ENCODE measurements around the gene FBLN2. TPM values are rescaled to one million over a fixed set of nuclear protein-coding genes. Genes with fewer than 3 reads are reported as not detected.
A peak's percentile ranks its signal among the peaks of the same experiment; 100 is the strongest.

FBLN2 gene
- total RNA-seq, 1 experiment from 2014 or later = 0.39 TPM

DNA sequence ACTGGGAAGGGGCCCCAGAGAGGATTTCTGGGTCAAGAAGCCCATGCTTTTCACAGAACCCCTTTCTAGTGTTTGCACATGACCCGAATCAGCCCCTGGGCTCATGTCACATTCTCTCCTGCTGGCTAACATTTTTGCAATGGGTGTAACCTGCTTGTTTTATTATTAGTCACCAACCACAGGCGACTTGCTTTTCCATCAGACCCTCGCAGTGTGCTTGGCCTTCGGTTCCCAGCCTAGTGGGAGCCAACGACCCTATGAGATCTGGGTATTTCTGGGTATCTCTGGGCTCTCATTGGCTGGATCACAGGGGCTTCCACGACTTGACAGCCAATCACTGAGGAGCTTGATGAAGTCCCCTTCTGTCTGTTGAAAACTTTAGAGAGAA is 11.0 kb upstream of the FBLN2 start:
- peak overlapping the region; percentile 69 for H3K4me2 ChIP-seq (ENCODE audit: low read length)
- H3K36me3 ChIP-seq (ENCODE audit: control insufficient read depth in 1 of 2, insufficient read depth in 2 of 2, low read length in 2 of 2) = no peaks in the 10 kb centered on the region
- H2AFZ ChIP-seq (ENCODE audit: low read depth, low read length, poor library complexity, severe bottlenecking) = peak overlapping the region; percentile 17
- H3K4me3 ChIP-seq (replicated peaks in 1 of 2; ENCODE audit: low read depth in 1 of 2, low read length in 2 of 2) = peak overlapping the region in 1 of 2 experiments; percentile 36; a peak in 2 of 4 replicates
- ChIA-PET RAD21 (ENCODE audit: low non-redundant PET in 1 of 2, low total read pairs in 2 of 2, uncharacterized antibody in 2 of 2, unreplicated experiment in 2 of 2) (no interaction called here), CTCF (no interaction called here), POLR2A (interaction anchor here (1.0 kb wide), 1 partner anchor 13 kb away, joined by 3 read pairs; no protein-coding TSS in a partner anchor)
- no peaks in the 10 kb centered on the region for H3K79me2 ChIP-seq (ENCODE audit: insufficient read depth, low read length)
- H4K20me1 ChIP-seq (ENCODE audit: insufficient read depth) = no peaks in the 10 kb centered on the region
- ATAC-seq = peak; percentile 90
- no peaks in the 10 kb centered on the region for H3K9me2 ChIP-seq (ENCODE audit: insufficient read depth)
- H3K9me3 ChIP-seq (ENCODE audit: control insufficient read depth in 1 of 2, insufficient read depth in 1 of 2, low read depth in 1 of 2, low read length in 2 of 2) = peaks cover 0 to 8% of the 10 kb centered on the region in 2 experiments; a peak in 1 of 4 replicates
- no TSS peak for BruUV-seq (replicated peaks)
- H3K4me1 ChIP-seq (ENCODE audit: control insufficient read depth in 1 of 2, insufficient read depth in 2 of 2, low read length in 2 of 2) = peaks cover 35 to 51% of the 10 kb centered on the region in 2 experiments
- peak overlapping the region; percentile 48 for H3K27ac ChIP-seq (ENCODE audit: low read depth, low read length)
- intact Hi-C loops (cut with micrococcal nuclease) = no loop called here
- peak overlapping the region; percentile 46 for H3K9ac ChIP-seq (ENCODE audit: low read length)
- H3K27me3 ChIP-seq (ENCODE audit: insufficient read depth, low read length) = no peaks in the 10 kb centered on the region
- peak; percentile 88 for DNase-seq (ENCODE audit: low read depth, low spot score)
- TF ChIP-seq TCF7L2 (IDR thresholded peaks at IDR 0.05; ENCODE audit: borderline replicate concordance, extremely low read depth, insufficient read depth, insufficient read length) = no peak
- TF ChIP-seq SIN3A (IDR thresholded peaks at IDR 0.05; ENCODE audit: low read depth) = no peak
- no peak for TF ChIP-seq SRF (IDR thresholded peaks at IDR 0.05; ENCODE audit: low read depth)
- no peak for TF ChIP-seq EZH2phosphoT487 (IDR thresholded peaks at IDR 0.05; ENCODE audit: borderline replicate concordance)
- peak; percentile 81 for TF ChIP-seq SP1 (IDR thresholded peaks at IDR 0.05; ENCODE audit: low read depth)
- TF ChIP-seq, protein P1, sequence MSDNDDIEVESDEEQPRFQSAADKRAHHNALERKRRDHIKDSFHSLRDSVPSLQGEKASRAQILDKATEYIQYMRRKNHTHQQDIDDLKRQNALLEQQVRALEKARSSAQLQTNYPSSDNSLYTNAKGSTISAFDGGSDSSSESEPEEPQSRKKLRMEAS (IDR thresholded peaks at IDR 0.05) = peak; percentile 81
- TF ChIP-seq JUND (IDR thresholded peaks at IDR 0.05) = peak; percentile 85
- TF ChIP-seq, protein P2, sequence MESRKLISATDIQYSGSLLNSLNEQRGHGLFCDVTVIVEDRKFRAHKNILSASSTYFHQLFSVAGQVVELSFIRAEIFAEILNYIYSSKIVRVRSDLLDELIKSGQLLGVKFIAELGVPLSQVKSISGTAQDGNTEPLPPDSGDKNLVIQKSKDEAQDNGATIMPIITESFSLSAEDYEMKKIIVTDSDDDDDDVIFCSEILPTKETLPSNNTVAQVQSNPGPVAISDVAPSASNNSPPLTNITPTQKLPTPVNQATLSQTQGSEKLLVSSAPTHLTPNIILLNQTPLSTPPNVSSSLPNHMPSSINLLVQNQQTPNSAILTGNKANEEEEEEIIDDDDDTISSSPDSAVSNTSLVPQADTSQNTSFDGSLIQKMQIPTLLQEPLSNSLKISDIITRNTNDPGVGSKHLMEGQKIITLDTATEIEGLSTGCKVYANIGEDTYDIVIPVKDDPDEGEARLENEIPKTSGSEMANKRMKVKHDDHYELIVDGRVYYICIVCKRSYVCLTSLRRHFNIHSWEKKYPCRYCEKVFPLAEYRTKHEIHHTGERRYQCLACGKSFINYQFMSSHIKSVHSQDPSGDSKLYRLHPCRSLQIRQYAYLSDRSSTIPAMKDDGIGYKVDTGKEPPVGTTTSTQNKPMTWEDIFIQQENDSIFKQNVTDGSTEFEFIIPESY (IDR thresholded peaks at IDR 0.05; ENCODE audit: extremely low read depth, insufficient replicate concordance, low read length) = peak; percentile 46
- TF ChIP-seq EZH2 (IDR thresholded peaks at IDR 0.05) = no peak
- 0 out of 2 replicates have a peak, but pooled peaks have one; percentile 33 for TF ChIP-seq CBX3 (IDR thresholded peaks at IDR 0.05; ENCODE audit: low read depth)
- TF ChIP-seq ELF1 (IDR thresholded peaks at IDR 0.05; ENCODE audit: borderline replicate concordance, low read depth) = no peak
- no peak for TF ChIP-seq CEBPB (IDR thresholded peaks at IDR 0.05; ENCODE audit: low read depth)
- TF ChIP-seq POLR2AphosphoS5 (IDR thresholded peaks at IDR 0.05; ENCODE audit: low read depth, low read length) = peak; percentile 42; the same call in 1 of the 2 replicates
- TF ChIP-seq EGR1 (IDR thresholded peaks at IDR 0.05; ENCODE audit: low read depth) = no peak
- TF ChIP-seq RAD21 (IDR thresholded peaks at IDR 0.05; ENCODE audit: low read depth) = peak; percentile 34; the same call in 1 of the 2 replicates
- TF ChIP-seq FOSL1 (IDR thresholded peaks at IDR 0.05; ENCODE audit: low read depth) = peak; percentile 86
- peak; percentile 15 for TF ChIP-seq YY1 (IDR thresholded peaks at IDR 0.05; ENCODE audit: extremely low read depth, insufficient replicate concordance, low read depth, low read length)
- TF ChIP-seq, protein P3, sequence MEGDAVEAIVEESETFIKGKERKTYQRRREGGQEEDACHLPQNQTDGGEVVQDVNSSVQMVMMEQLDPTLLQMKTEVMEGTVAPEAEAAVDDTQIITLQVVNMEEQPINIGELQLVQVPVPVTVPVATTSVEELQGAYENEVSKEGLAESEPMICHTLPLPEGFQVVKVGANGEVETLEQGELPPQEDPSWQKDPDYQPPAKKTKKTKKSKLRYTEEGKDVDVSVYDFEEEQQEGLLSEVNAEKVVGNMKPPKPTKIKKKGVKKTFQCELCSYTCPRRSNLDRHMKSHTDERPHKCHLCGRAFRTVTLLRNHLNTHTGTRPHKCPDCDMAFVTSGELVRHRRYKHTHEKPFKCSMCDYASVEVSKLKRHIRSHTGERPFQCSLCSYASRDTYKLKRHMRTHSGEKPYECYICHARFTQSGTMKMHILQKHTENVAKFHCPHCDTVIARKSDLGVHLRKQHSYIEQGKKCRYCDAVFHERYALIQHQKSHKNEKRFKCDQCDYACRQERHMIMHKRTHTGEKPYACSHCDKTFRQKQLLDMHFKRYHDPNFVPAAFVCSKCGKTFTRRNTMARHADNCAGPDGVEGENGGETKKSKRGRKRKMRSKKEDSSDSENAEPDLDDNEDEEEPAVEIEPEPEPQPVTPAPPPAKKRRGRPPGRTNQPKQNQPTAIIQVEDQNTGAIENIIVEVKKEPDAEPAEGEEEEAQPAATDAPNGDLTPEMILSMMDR (IDR thresholded peaks at IDR 0.05 in 2 of 3, conservative IDR thresholded peaks at IDR 0.05 in 1 of 3; ENCODE audit: borderline replicate concordance in 1 of 3, insufficient read depth in 1 of 3, low read depth in 2 of 3, low read length in 2 of 3) = no peak
- TF ChIP-seq, protein P4, sequence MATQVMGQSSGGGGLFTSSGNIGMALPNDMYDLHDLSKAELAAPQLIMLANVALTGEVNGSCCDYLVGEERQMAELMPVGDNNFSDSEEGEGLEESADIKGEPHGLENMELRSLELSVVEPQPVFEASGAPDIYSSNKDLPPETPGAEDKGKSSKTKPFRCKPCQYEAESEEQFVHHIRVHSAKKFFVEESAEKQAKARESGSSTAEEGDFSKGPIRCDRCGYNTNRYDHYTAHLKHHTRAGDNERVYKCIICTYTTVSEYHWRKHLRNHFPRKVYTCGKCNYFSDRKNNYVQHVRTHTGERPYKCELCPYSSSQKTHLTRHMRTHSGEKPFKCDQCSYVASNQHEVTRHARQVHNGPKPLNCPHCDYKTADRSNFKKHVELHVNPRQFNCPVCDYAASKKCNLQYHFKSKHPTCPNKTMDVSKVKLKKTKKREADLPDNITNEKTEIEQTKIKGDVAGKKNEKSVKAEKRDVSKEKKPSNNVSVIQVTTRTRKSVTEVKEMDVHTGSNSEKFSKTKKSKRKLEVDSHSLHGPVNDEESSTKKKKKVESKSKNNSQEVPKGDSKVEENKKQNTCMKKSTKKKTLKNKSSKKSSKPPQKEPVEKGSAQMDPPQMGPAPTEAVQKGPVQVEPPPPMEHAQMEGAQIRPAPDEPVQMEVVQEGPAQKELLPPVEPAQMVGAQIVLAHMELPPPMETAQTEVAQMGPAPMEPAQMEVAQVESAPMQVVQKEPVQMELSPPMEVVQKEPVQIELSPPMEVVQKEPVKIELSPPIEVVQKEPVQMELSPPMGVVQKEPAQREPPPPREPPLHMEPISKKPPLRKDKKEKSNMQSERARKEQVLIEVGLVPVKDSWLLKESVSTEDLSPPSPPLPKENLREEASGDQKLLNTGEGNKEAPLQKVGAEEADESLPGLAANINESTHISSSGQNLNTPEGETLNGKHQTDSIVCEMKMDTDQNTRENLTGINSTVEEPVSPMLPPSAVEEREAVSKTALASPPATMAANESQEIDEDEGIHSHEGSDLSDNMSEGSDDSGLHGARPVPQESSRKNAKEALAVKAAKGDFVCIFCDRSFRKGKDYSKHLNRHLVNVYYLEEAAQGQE (IDR thresholded peaks at IDR 0.05; ENCODE audit: low read depth) = no peak
- TF ChIP-seq POLR2A (IDR thresholded peaks at IDR 0.05; ENCODE audit: borderline replicate concordance, extremely low read depth, insufficient read depth, insufficient read length) = no peak
- TF ChIP-seq, protein P5, sequence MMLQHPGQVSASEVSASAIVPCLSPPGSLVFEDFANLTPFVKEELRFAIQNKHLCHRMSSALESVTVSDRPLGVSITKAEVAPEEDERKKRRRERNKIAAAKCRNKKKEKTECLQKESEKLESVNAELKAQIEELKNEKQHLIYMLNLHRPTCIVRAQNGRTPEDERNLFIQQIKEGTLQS (IDR thresholded peaks at IDR 0.05) = no peak

Measured in HCT116 (cell line).